ENCODE results near the gene SMO.

Gene SMO

DNA sequence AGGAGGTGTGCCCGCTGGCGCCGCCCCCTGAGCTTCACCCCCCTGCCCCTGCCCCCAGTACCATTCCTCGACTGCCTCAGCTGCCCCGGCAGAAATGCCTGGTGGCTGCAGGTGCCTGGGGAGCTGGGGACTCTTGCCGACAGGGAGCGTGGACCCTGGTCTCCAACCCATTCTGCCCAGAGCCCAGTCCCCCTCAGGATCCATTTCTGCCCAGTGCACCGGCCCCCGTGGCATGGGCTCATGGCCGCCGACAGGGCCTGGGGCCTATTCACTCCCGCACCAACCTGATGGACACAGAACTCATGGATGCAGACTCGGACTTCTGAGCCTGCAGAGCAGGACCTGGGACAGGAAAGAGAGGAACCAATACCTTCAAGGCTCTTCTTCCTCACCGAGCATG is 23.7 kb downstream of the SMO start:
- TF ChIP-seq FOXP2 (optimal IDR thresholded peaks at IDR 0.05; ENCODE audit: borderline replicate concordance, extremely low read depth, extremely low read length, insufficient read depth) (no peak), SIN3A (IDR thresholded peaks at IDR 0.05; ENCODE audit: borderline replicate concordance, insufficient read depth, low read length) (no peak), TAF1 (IDR thresholded peaks at IDR 0.05; ENCODE audit: borderline replicate concordance, insufficient read depth, low read length) (no peak)
- TF ChIP-seq, protein P1, sequence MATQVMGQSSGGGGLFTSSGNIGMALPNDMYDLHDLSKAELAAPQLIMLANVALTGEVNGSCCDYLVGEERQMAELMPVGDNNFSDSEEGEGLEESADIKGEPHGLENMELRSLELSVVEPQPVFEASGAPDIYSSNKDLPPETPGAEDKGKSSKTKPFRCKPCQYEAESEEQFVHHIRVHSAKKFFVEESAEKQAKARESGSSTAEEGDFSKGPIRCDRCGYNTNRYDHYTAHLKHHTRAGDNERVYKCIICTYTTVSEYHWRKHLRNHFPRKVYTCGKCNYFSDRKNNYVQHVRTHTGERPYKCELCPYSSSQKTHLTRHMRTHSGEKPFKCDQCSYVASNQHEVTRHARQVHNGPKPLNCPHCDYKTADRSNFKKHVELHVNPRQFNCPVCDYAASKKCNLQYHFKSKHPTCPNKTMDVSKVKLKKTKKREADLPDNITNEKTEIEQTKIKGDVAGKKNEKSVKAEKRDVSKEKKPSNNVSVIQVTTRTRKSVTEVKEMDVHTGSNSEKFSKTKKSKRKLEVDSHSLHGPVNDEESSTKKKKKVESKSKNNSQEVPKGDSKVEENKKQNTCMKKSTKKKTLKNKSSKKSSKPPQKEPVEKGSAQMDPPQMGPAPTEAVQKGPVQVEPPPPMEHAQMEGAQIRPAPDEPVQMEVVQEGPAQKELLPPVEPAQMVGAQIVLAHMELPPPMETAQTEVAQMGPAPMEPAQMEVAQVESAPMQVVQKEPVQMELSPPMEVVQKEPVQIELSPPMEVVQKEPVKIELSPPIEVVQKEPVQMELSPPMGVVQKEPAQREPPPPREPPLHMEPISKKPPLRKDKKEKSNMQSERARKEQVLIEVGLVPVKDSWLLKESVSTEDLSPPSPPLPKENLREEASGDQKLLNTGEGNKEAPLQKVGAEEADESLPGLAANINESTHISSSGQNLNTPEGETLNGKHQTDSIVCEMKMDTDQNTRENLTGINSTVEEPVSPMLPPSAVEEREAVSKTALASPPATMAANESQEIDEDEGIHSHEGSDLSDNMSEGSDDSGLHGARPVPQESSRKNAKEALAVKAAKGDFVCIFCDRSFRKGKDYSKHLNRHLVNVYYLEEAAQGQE (IDR thresholded peaks at IDR 0.05; ENCODE audit: insufficient read depth in 1 of 2, low read depth in 2 of 2, low read length in 2 of 2): no peak

DNA sequence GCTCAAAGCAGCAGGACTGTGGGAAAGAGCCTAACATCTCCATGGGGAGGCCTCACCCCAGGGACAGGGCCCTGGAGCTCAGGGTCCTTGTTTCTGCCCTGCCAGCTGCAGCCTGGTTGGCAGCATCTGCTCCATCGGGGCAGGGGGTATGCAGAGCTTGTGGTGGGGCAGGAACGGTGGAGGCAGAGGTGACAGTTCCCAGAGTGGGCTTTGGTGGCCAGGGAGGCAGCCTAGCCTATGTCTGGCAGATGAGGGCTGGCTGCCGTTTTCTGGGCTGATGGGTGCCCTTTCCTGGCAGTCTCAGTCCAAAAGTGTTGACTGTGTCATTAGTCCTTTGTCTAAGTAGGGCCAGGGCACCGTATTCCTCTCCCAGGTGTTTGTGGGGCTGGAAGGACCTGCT is 24.2 kb downstream of the SMO start:
- TF ChIP-seq POLR2AphosphoS5 (IDR thresholded peaks at IDR 0.05; ENCODE audit: low read depth, low read length): no peak
- TF ChIP-seq SIN3A (IDR thresholded peaks at IDR 0.05; ENCODE audit: borderline replicate concordance, insufficient read depth, low read length): no peak
- TF ChIP-seq, protein P1 (IDR thresholded peaks at IDR 0.05; ENCODE audit: insufficient read depth in 1 of 2, low read depth in 2 of 2, low read length in 2 of 2): no peak
- TF ChIP-seq FOXP2 (optimal IDR thresholded peaks at IDR 0.05; ENCODE audit: borderline replicate concordance, extremely low read depth, extremely low read length, insufficient read depth): no peak
- TF ChIP-seq TAF1 (IDR thresholded peaks at IDR 0.05; ENCODE audit: borderline replicate concordance, insufficient read depth, low read length): no peak

DNA sequence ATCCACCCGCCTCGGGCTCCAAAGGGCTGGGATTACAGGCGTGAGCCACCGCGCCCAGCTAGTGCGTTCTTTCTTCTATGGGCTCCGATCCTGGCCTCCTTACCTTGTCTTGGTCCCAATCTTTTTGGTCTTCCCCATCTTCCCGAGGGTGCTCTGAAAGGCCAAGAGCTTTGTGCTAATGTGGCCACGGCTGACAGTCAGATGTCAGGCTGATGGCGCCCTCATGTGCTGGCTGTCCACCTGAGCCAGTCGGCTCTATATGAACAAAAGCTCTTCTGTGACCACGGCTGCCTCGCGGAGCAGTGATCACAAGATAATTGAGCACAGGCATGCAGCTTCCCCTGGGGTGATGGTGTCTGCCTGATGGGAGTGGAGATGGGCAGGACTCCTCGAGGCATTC is 25.4 kb downstream of the SMO start:
- no peak for TF ChIP-seq SIN3A (IDR thresholded peaks at IDR 0.05; ENCODE audit: borderline replicate concordance, insufficient read depth, low read length)
- TF ChIP-seq, protein P1 (IDR thresholded peaks at IDR 0.05; ENCODE audit: insufficient read depth in 1 of 2, low read depth in 2 of 2, low read length in 2 of 2): no peak
- no peak for TF ChIP-seq TAF1 (IDR thresholded peaks at IDR 0.05; ENCODE audit: borderline replicate concordance, insufficient read depth, low read length)
- TF ChIP-seq POLR2AphosphoS5 (IDR thresholded peaks at IDR 0.05; ENCODE audit: low read depth, low read length): no peak
- TF ChIP-seq FOXP2 (optimal IDR thresholded peaks at IDR 0.05; ENCODE audit: borderline replicate concordance, extremely low read depth, extremely low read length, insufficient read depth): no peak

DNA sequence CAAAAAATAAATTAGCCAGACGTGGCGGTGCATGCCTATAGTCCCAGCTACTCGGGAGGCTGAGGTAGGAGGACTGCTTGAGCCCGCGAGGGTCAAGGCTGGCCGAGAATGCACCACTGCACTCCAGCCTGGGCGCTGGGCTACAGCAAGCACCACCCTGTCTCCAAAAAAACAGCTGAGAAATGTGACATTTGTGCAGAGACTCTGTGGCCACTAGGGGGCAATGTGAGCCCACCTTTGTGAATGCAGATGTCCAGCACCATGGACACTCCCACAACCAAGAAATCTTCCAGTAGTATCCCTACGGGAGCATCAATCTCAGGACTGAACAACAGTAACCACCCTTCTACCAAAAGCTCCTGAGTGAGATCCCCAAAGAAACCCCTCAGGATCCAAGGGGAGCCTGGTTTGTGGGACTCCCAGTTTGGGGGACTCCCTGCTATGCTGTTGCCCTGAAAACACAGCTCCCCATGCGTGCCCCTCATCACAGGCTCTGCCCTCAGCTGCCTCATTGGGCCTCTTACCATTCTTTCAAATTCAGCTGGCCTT is 30.2 kb downstream of the SMO start:
- no peak for TF ChIP-seq TAF1 (IDR thresholded peaks at IDR 0.05; ENCODE audit: borderline replicate concordance, insufficient read depth, low read length)
- no peak for TF ChIP-seq POLR2AphosphoS5 (IDR thresholded peaks at IDR 0.05; ENCODE audit: low read depth, low read length)
- TF ChIP-seq SIN3A (IDR thresholded peaks at IDR 0.05; ENCODE audit: borderline replicate concordance, insufficient read depth, low read length): no peak
- no peak for TF ChIP-seq FOXP2 (optimal IDR thresholded peaks at IDR 0.05; ENCODE audit: borderline replicate concordance, extremely low read depth, extremely low read length, insufficient read depth)
- TF ChIP-seq, protein P1 (IDR thresholded peaks at IDR 0.05; ENCODE audit: insufficient read depth in 1 of 2, low read depth in 2 of 2, low read length in 2 of 2): peak; percentile 79 to 91

DNA sequence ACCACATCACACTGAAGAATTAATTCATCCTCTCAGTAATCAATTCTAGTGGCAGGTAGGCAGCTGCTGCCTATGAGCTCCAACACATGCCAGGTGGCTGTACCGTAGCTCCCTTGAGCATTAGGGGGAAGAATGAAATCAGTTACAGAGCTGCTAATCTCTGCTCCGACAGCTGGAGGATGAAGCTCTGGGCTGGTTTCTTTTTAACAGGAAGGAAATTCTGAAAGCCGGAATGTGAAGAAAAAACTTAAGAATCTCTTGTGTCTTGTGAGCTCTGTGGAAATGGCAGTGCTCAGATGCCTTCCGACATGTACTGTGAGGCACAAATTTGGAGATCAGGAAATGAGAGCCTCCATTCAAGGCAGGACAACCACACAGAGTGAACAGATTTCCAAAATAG is 33.6 kb downstream of the SMO start:
- no peak for TF ChIP-seq FOXP2 (optimal IDR thresholded peaks at IDR 0.05; ENCODE audit: borderline replicate concordance, extremely low read depth, extremely low read length, insufficient read depth)
- TF ChIP-seq, protein P1 (IDR thresholded peaks at IDR 0.05; ENCODE audit: insufficient read depth in 1 of 2, low read depth in 2 of 2, low read length in 2 of 2): no peak
- TF ChIP-seq SIN3A (IDR thresholded peaks at IDR 0.05; ENCODE audit: borderline replicate concordance, insufficient read depth, low read length): no peak
- TF ChIP-seq POLR2AphosphoS5 (IDR thresholded peaks at IDR 0.05; ENCODE audit: low read depth, low read length): no peak
- no peak for TF ChIP-seq TAF1 (IDR thresholded peaks at IDR 0.05; ENCODE audit: borderline replicate concordance, insufficient read depth, low read length)

Measured in PFSK-1 (cell line).